HL-60 (cell line): ENCODE measurements around the gene C6orf136.

ENCODE experiments used
- GABPA ChIP-seq: IDR thresholded peaks from 2 replicates; pipeline ENCODE4 v1.6.1; 2012; ENCODE audit warnings: low read depth
- POLR2AphosphoS5 ChIP-seq: IDR thresholded peaks from 2 replicates; pipeline ENCODE4 v1.6.1; 2012; ENCODE audit warnings: low read depth
- SPI1 ChIP-seq: IDR thresholded peaks from 2 replicates; pipeline ENCODE4 v1.6.1; 2012; ENCODE audit warnings: low read depth, mild to moderate bottlenecking, borderline replicate concordance
- TF ChIP-seq, protein P1 (sequence below): IDR thresholded peaks from one replicate; pipeline ENCODE4 v1.5.1; 2011; ENCODE audit warnings: low read length, control low read depth, inconsistent platforms; ENCODE audit not compliant: insufficient read depth

GRCh38 chr6:30685157-30686008, 38.5 kb downstream of the C6orf136 start:
- TF ChIP-seq, protein P1, sequence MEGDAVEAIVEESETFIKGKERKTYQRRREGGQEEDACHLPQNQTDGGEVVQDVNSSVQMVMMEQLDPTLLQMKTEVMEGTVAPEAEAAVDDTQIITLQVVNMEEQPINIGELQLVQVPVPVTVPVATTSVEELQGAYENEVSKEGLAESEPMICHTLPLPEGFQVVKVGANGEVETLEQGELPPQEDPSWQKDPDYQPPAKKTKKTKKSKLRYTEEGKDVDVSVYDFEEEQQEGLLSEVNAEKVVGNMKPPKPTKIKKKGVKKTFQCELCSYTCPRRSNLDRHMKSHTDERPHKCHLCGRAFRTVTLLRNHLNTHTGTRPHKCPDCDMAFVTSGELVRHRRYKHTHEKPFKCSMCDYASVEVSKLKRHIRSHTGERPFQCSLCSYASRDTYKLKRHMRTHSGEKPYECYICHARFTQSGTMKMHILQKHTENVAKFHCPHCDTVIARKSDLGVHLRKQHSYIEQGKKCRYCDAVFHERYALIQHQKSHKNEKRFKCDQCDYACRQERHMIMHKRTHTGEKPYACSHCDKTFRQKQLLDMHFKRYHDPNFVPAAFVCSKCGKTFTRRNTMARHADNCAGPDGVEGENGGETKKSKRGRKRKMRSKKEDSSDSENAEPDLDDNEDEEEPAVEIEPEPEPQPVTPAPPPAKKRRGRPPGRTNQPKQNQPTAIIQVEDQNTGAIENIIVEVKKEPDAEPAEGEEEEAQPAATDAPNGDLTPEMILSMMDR, result peak; percentile 9
- TF ChIP-seq GABPA (no peak), SPI1 (no peak), POLR2AphosphoS5 (no peak)
